Liver (tissue), 9 donors: ENCODE results near the gene OR6C74. TPM values are rescaled to one million over a fixed set of nuclear protein-coding genes. Genes with fewer than 3 reads are reported as not detected.

Experiments
- DNase-seq: peaks from one replicate; pipeline ENCODE4 v3.0.0-alpha.2; 2017; ENCODE audit warnings: low spot score
- H3K27ac ChIP-seq, 2 donors: one replicate each; pipeline ENCODE4 v1.7.0; 2013; ENCODE audit warnings: inconsistent platforms in 2 of 2, low read length in 2 of 2, control low read depth in 1 of 2, low read depth in 1 of 2, mild to moderate bottlenecking in 1 of 2
- H3K27me3 ChIP-seq, 4 donors: one replicate each; pipeline versions ENCODE4 v1.6.1 to v1.7.0; 2013; ENCODE audit warnings: low read length in 3 of 4, inconsistent platforms in 1 of 4, mild to moderate bottlenecking in 1 of 4, moderate library complexity in 1 of 4; ENCODE audit not compliant: control insufficient read depth in 4 of 4, insufficient read depth in 4 of 4
- H3K36me3 ChIP-seq, 4 donors: one replicate each; pipeline versions ENCODE4 v1.6.1 to v1.7.0; 2013; ENCODE audit warnings: low read length in 3 of 4, mild to moderate bottlenecking in 3 of 4, low read depth in 1 of 4, moderate library complexity in 1 of 4; ENCODE audit not compliant: control insufficient read depth in 4 of 4, insufficient read depth in 3 of 4
- H3K4me1 ChIP-seq, 4 donors: one replicate each; pipeline versions ENCODE4 v1.6.1 to v1.7.0; 2013; ENCODE audit warnings: low read length in 3 of 4, mild to moderate bottlenecking in 3 of 4, moderate library complexity in 1 of 4; ENCODE audit not compliant: control insufficient read depth in 4 of 4, insufficient read depth in 4 of 4
- H3K4me3 ChIP-seq, 3 donors: one replicate each; pipeline versions ENCODE4 v1.6.1 to v1.7.0; 2013; ENCODE audit warnings: low read length in 3 of 3, control low read depth in 1 of 3, low read depth in 1 of 3, mild to moderate bottlenecking in 1 of 3
- H3K9ac ChIP-seq, 2 donors: one replicate each; pipeline ENCODE4 v1.7.0; 2013; ENCODE audit warnings: low read length in 2 of 2, mild to moderate bottlenecking in 2 of 2, moderate library complexity in 2 of 2, control low read depth in 1 of 2, low read depth in 1 of 2
- H3K9me3 ChIP-seq, 4 donors: one replicate each; pipeline versions ENCODE4 v1.6.1 to v1.7.0; 2013; ENCODE audit warnings: low read length in 3 of 4; ENCODE audit not compliant: control insufficient read depth in 4 of 4
- EGR1 ChIP-seq, 2 donors: IDR thresholded peaks; 2 replicates each; pipeline ENCODE4 v1.6.1; 2016 to 2018; ENCODE audit warnings: antibody characterized with exemption in 2 of 2, low read depth in 2 of 2
- FOXA1 ChIP-seq: IDR thresholded peaks from 2 replicates; pipeline ENCODE4 v1.6.1; 2016; ENCODE audit warnings: antibody characterized with exemption
- FOXA2 ChIP-seq: IDR thresholded peaks from 2 replicates; pipeline ENCODE4 v1.6.1; 2016; ENCODE audit warnings: antibody characterized with exemption
- GABPA ChIP-seq, 2 donors: IDR thresholded peaks in 1 of 2; conservative IDR thresholded peaks in 1 of 2; 2 replicates each; pipeline ENCODE4 v1.6.1; 2016; ENCODE audit warnings: antibody characterized with exemption in 2 of 2, mild to moderate bottlenecking in 1 of 2, moderate library complexity in 1 of 2
- HNF4A ChIP-seq, 2 donors: conservative IDR thresholded peaks; 2 replicates each; pipeline ENCODE4 v1.6.1; 2016; ENCODE audit warnings: antibody characterized with exemption in 2 of 2, mild to moderate bottlenecking in 2 of 2
- HNF4G ChIP-seq: IDR thresholded peaks from 2 replicates; pipeline ENCODE4 v1.6.1; 2016; ENCODE audit warnings: antibody characterized with exemption
- JUND ChIP-seq, 2 donors: IDR thresholded peaks; 2 replicates each; pipeline ENCODE4 v1.6.1; 2016; ENCODE audit warnings: antibody characterized with exemption in 2 of 2
- NR2F2 ChIP-seq: IDR thresholded peaks from 2 replicates; pipeline ENCODE4 v1.6.1; 2016; ENCODE audit warnings: antibody characterized with exemption
- RAD21 ChIP-seq, 2 donors: IDR thresholded peaks; 2 replicates each; pipeline ENCODE4 v1.6.1; 2016; ENCODE audit warnings: antibody characterized with exemption in 2 of 2, mild to moderate bottlenecking in 2 of 2
- RXRA ChIP-seq, 2 donors: IDR thresholded peaks; 2 replicates each; pipeline ENCODE4 v1.6.1; 2017 to 2018; ENCODE audit warnings: antibody characterized with exemption in 2 of 2, mild to moderate bottlenecking in 1 of 2
- SP1 ChIP-seq: IDR thresholded peaks from 2 replicates; pipeline ENCODE4 v1.6.1; 2018; ENCODE audit warnings: antibody characterized with exemption, mild to moderate bottlenecking
- TAF1 ChIP-seq: conservative IDR thresholded peaks from 2 replicates; pipeline ENCODE4 v1.6.1; 2016; ENCODE audit warnings: antibody characterized with exemption, mild to moderate bottlenecking
- YY1 ChIP-seq: IDR thresholded peaks from 2 replicates; pipeline ENCODE4 v1.6.1; 2016; ENCODE audit warnings: antibody characterized with exemption, mild to moderate bottlenecking
- WGBS: extraction: QIAGEN DNeasy Blood & Tissue Kit; methylation state at CpG from one replicate; pipeline ENCODE4 v1.1.7; 2013; 5-methylcytosine and 5-hydroxymethylcytosine counted together
- polyA plus RNA-seq, 2 donors: library from polyadenylated mRNA; stranded (reverse) in 1 of 2; unstranded in 1 of 2; fragments of 200-250 nt in 1 of 2; fragments of >200 nt in 1 of 2; fragmentation: Nextera tagmentation in 1 of 2; extraction: Ambion mirVana in 1 of 2; gene quantifications; one replicate each; pipeline versions ENCODE4 v1.2.1 to v1.2.3, GENCODE V29; 2013 to 2015
- total RNA-seq, 2 donors: library from RNA; depleted of rRNA; stranded (reverse); fragments of >200 nt; gene quantifications; one replicate each; pipeline ENCODE4 v1.2.3, GENCODE V29; 2014
- TF ChIP-seq, protein P1 (sequence below): IDR thresholded peaks from 2 replicates; pipeline ENCODE4 v1.6.1; 2016; ENCODE audit warnings: antibody characterized with exemption
- TF ChIP-seq, protein P2 (sequence below): IDR thresholded peaks from 2 replicates; pipeline ENCODE4 v1.6.1; 2016; ENCODE audit warnings: antibody characterized with exemption
- TF ChIP-seq, protein P3 (sequence below): fragments of 150-350 bp; IDR thresholded peaks from 2 replicates; pipeline ENCODE4 v1.5.1; 2017; ENCODE audit warnings: improper control_type of control experiment, low read depth, low read length; ENCODE audit not compliant: missing input control
- TF ChIP-seq, protein P4 (sequence below): IDR thresholded peaks from 2 replicates; pipeline ENCODE4 v1.6.1; 2016; ENCODE audit warnings: antibody characterized with exemption, mild to moderate bottlenecking
- TF ChIP-seq, protein P5 (sequence below): IDR thresholded peaks from 2 replicates; pipeline ENCODE4 v1.6.1; 2016; ENCODE audit warnings: antibody characterized with exemption
- donor health status: healthy.
- donor health status: healthy.
- donor health status: healthy.
- donor health status: healthy.
- donor health status: healthy.

Gene OR6C74
- total and polyA plus RNA-seq, 4 donors: not detected

DNA sequence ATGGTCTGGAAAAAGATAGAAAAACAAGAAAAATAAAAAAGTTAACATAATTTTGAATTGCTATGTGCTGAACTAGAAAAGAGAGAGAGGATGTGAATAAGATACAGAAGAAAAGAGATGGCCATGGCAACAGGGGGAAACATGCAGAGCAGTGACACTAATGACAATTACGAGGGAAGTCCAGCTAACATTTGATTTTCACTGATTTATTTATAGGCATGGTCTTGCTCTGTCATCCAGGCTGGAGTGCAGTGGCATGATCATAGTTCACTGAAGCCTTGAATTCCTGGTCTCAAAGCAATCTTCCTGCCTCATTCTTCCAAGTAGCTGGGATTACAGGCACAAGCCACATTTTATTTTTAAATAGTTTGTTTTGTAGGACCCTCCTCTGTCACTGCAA is 1.8 kb downstream of the OR6C74 start:
- Histone ChIP-seq H3K27ac (no peak overlapping the region), H3K36me3 (no peaks in the 10 kb centered on the region), H3K9ac (no peak overlapping the region), H3K27me3 (no peaks in the 10 kb centered on the region), H3K4me3 (no peak overlapping the region), H3K4me1 (peaks cover 0 to 5% (median 2%) of the 10 kb centered on the region in 4 donors), H3K9me3 (no peaks in the 10 kb centered on the region)
- TF ChIP-seq EGR1 (IDR thresholded peaks at IDR 0.05; ENCODE audit: low read depth in 2 of 2) (no peak), NR2F2 (no peak), TAF1 (no peak), HNF4G (no peak), GABPA (IDR thresholded peaks at IDR 0.05 in 1 of 2, conservative IDR thresholded peaks at IDR 0.05 in 1 of 2) (no peak), JUND (IDR thresholded peaks at IDR 0.05) (no peak), SP1 (no peak), YY1 (no peak), RXRA (IDR thresholded peaks at IDR 0.05) (no peak), FOXA1 (no peak), FOXA2 (no peak), RAD21 (IDR thresholded peaks at IDR 0.05) (no peak)
- TF ChIP-seq, protein P1, sequence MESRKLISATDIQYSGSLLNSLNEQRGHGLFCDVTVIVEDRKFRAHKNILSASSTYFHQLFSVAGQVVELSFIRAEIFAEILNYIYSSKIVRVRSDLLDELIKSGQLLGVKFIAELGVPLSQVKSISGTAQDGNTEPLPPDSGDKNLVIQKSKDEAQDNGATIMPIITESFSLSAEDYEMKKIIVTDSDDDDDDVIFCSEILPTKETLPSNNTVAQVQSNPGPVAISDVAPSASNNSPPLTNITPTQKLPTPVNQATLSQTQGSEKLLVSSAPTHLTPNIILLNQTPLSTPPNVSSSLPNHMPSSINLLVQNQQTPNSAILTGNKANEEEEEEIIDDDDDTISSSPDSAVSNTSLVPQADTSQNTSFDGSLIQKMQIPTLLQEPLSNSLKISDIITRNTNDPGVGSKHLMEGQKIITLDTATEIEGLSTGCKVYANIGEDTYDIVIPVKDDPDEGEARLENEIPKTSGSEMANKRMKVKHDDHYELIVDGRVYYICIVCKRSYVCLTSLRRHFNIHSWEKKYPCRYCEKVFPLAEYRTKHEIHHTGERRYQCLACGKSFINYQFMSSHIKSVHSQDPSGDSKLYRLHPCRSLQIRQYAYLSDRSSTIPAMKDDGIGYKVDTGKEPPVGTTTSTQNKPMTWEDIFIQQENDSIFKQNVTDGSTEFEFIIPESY: no peak
- TF ChIP-seq, protein P2, sequence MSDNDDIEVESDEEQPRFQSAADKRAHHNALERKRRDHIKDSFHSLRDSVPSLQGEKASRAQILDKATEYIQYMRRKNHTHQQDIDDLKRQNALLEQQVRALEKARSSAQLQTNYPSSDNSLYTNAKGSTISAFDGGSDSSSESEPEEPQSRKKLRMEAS: no peak
- TF ChIP-seq, protein P3, sequence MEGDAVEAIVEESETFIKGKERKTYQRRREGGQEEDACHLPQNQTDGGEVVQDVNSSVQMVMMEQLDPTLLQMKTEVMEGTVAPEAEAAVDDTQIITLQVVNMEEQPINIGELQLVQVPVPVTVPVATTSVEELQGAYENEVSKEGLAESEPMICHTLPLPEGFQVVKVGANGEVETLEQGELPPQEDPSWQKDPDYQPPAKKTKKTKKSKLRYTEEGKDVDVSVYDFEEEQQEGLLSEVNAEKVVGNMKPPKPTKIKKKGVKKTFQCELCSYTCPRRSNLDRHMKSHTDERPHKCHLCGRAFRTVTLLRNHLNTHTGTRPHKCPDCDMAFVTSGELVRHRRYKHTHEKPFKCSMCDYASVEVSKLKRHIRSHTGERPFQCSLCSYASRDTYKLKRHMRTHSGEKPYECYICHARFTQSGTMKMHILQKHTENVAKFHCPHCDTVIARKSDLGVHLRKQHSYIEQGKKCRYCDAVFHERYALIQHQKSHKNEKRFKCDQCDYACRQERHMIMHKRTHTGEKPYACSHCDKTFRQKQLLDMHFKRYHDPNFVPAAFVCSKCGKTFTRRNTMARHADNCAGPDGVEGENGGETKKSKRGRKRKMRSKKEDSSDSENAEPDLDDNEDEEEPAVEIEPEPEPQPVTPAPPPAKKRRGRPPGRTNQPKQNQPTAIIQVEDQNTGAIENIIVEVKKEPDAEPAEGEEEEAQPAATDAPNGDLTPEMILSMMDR: no peak
- TF ChIP-seq, protein P4, sequence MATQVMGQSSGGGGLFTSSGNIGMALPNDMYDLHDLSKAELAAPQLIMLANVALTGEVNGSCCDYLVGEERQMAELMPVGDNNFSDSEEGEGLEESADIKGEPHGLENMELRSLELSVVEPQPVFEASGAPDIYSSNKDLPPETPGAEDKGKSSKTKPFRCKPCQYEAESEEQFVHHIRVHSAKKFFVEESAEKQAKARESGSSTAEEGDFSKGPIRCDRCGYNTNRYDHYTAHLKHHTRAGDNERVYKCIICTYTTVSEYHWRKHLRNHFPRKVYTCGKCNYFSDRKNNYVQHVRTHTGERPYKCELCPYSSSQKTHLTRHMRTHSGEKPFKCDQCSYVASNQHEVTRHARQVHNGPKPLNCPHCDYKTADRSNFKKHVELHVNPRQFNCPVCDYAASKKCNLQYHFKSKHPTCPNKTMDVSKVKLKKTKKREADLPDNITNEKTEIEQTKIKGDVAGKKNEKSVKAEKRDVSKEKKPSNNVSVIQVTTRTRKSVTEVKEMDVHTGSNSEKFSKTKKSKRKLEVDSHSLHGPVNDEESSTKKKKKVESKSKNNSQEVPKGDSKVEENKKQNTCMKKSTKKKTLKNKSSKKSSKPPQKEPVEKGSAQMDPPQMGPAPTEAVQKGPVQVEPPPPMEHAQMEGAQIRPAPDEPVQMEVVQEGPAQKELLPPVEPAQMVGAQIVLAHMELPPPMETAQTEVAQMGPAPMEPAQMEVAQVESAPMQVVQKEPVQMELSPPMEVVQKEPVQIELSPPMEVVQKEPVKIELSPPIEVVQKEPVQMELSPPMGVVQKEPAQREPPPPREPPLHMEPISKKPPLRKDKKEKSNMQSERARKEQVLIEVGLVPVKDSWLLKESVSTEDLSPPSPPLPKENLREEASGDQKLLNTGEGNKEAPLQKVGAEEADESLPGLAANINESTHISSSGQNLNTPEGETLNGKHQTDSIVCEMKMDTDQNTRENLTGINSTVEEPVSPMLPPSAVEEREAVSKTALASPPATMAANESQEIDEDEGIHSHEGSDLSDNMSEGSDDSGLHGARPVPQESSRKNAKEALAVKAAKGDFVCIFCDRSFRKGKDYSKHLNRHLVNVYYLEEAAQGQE: no peak
- TF ChIP-seq, protein P5, sequence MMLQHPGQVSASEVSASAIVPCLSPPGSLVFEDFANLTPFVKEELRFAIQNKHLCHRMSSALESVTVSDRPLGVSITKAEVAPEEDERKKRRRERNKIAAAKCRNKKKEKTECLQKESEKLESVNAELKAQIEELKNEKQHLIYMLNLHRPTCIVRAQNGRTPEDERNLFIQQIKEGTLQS: no peak
- WGBS: 67% methylated on average over 1 of the region's 1 CpG
- no peak for DNase-seq

DNA sequence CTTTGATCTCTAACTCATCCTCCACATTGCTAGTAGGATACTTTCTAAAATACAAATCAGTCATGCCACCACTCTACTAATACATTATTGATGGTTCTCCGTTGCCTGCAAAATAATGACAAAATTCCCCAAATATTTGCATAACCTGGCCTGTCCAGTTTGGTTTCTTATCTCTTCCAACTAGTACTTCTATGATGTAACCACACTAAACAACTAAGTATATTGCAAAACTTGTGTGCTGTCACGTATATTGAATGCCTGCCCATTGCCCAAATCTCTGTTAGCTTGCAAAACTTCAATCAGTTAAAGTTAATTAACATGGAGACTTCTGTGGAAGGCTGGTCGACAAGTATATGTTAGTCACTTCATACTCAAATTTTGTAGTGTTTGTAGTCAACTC is 6.5 kb downstream of the OR6C74 start:
- 30% methylated on average over 3 of the region's 3 CpGs for WGBS
- Histone ChIP-seq H3K27me3 (no peaks in the 10 kb centered on the region), H3K4me1 (peaks cover 0 to 9% (median 2%) of the 10 kb centered on the region in 4 donors), H3K4me3 (no peak overlapping the region), H3K9me3 (no peaks in the 10 kb centered on the region), H3K36me3 (no peaks in the 10 kb centered on the region), H3K27ac (no peak overlapping the region), H3K9ac (no peak overlapping the region)
- DNase-seq: no peak
- TF ChIP-seq, protein P5: peak; percentile 58
- no peak for TF ChIP-seq HNF4G
- TF ChIP-seq, protein P1: peak; percentile 65
- no peak for TF ChIP-seq GABPA (IDR thresholded peaks at IDR 0.05 in 1 of 2, conservative IDR thresholded peaks at IDR 0.05 in 1 of 2)
- TF ChIP-seq YY1: peak; percentile 55
- peak; percentile 27 to 79 for TF ChIP-seq RXRA (IDR thresholded peaks at IDR 0.05)
- TF ChIP-seq, protein P2: peak; percentile 51
- peak in 1 of 2 donors; percentile 73 for TF ChIP-seq JUND (IDR thresholded peaks at IDR 0.05)
- peak; percentile 30 to 72 for TF ChIP-seq HNF4A (conservative IDR thresholded peaks at IDR 0.05)
- peak; percentile 71 for TF ChIP-seq FOXA2
- no peak for TF ChIP-seq NR2F2
- peak in 1 of 2 donors; percentile 12 for TF ChIP-seq RAD21 (IDR thresholded peaks at IDR 0.05)
